T-helper 1 cell treated with Interleukin-12 subunit alpha and Interleukin-12 subunit beta and Interleukin-4 antibody, amounts not matched to agents 30 μg/mL and 1 μg/mL, for 36 hours (primary cell): ENCODE results near the gene SEPTIN7.

Source experiments
- H3K27ac Mint-ChIP-seq: one replicate; pipeline ENCODE4 v1.8.0; 2021; ENCODE audit warnings: mild to moderate bottlenecking, mixed read lengths
- H3K27me3 Mint-ChIP-seq: one replicate; pipeline ENCODE4 v1.8.0; 2021; ENCODE audit warnings: low read depth, mixed read lengths
- H3K36me3 Mint-ChIP-seq: one replicate; pipeline ENCODE4 v1.8.0; 2021; ENCODE audit warnings: low read depth, mixed read lengths
- H3K4me1 Mint-ChIP-seq: one replicate; pipeline ENCODE4 v1.8.0; 2021; ENCODE audit warnings: low read depth, mixed read lengths
- H3K4me3 Mint-ChIP-seq: one replicate; pipeline ENCODE4 v1.8.0; 2021; ENCODE audit warnings: mild to moderate bottlenecking, moderate library complexity, mixed read lengths
- H3K9me3 Mint-ChIP-seq: one replicate; pipeline ENCODE4 v1.8.0; 2021; ENCODE audit warnings: mixed read lengths

SEPTIN7 gene

GRCh38 chr7:35839860-35840854 is 39.3 kb downstream of the SEPTIN7 start:
- Mint-ChIP-seq H3K4me3 (no peak overlapping the region), H3K27me3 (no peaks in the 10 kb centered on the region), H3K9me3 (no peaks in the 10 kb centered on the region), H3K4me1 (peaks cover 11% of the 10 kb centered on the region), H3K36me3 (peaks cover 11% of the 10 kb centered on the region), H3K27ac (no peak overlapping the region)

- Mint-ChIP-seq H3K4me1 (peaks cover 2% of the 10 kb centered on the region), H3K9me3 (no peaks in the 10 kb centered on the region), H3K4me3 (no peak overlapping the region), H3K27ac (no peak overlapping the region), H3K36me3 (peaks cover 14% of the 10 kb centered on the region), H3K27me3 (no peaks in the 10 kb centered on the region)
Observed at GRCh38 chr7:35846816-35847412, 46.1 kb downstream of the SEPTIN7 start.

- H3K27me3 Mint-ChIP-seq, result no peaks in the 10 kb centered on the region
- H3K4me3 Mint-ChIP-seq, result no peak overlapping the region
- peaks cover 1% of the 10 kb centered on the region for H3K4me1 Mint-ChIP-seq
- H3K36me3 Mint-ChIP-seq, result peaks cover 23% of the 10 kb centered on the region
- H3K27ac Mint-ChIP-seq, result no peak overlapping the region
- H3K9me3 Mint-ChIP-seq, result no peaks in the 10 kb centered on the region
Observed at GRCh38 chr7:35848725-35849124, 47.9 kb downstream of the SEPTIN7 start.

- no peak overlapping the region for H3K4me3 Mint-ChIP-seq
- peaks cover 1% of the 10 kb centered on the region for H3K4me1 Mint-ChIP-seq
- H3K9me3 Mint-ChIP-seq, result no peaks in the 10 kb centered on the region
- H3K36me3 Mint-ChIP-seq, result peaks cover 22% of the 10 kb centered on the region
- H3K27me3 Mint-ChIP-seq, result no peaks in the 10 kb centered on the region
- H3K27ac Mint-ChIP-seq, result no peak overlapping the region
Observed at GRCh38 chr7:35849158-35849831, 48.4 kb downstream of the SEPTIN7 start.

GRCh38 chr7:35849954-35850353 is 49.1 kb downstream of the SEPTIN7 start:
- Mint-ChIP-seq H3K9me3 (no peaks in the 10 kb centered on the region), H3K4me3 (no peak overlapping the region), H3K27ac (no peak overlapping the region), H3K27me3 (no peaks in the 10 kb centered on the region), H3K36me3 (peaks cover 22% of the 10 kb centered on the region), H3K4me1 (peaks cover 1% of the 10 kb centered on the region)
